GM18867 (cell line): Measurements from ENCODE around the gene FMN1.

Experiments used
- ATAC-seq: cut with Tn5 transposase; IDR thresholded peaks from one replicate; pipeline ENCODE4 v1.9.1; 2021; ENCODE audit warnings: mild to moderate bottlenecking, moderate library complexity; ENCODE audit not compliant: unreplicated experiment

The FMN1 gene

DNA sequence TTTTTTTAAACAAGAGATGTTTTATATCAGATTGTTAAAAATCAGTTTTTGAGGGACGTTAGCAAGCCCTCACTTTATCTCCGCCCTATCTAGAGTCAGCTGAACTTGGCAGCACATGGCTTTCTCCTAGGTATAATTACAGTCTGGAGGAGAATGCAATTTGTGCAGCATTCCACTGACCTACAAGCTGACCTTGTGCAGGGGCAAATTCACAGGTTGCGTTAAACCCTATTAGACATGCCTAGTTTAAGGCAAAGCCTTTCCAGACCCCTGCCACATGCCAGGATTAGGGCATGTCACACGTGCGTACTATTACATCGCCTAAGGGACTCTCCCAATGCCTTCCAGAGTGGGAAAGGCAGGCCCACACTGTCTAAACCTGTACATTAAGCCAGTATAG is 252.7 kb downstream of the FMN1 start:
- no peak for ATAC-seq

DNA sequence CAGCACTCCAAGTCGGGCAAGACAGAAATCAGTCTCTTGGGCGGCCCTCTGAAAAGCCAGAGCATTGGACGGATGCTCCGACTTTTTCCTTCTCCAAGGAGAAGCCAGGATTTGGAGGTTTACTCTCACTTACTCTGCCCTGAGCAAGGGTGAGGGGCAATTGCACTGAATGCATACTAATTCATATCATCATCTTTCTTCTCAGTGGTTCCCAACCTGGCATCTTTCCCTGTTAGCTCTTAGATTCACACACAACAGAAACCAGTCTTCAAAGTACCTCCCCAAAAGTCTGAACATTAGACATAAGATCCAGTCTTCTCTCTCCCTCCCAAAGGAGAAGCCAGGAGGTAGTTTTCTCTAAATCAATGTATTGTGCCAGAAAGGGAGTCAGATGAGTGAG is 257.5 kb downstream of the FMN1 start:
- ATAC-seq: no peak

DNA sequence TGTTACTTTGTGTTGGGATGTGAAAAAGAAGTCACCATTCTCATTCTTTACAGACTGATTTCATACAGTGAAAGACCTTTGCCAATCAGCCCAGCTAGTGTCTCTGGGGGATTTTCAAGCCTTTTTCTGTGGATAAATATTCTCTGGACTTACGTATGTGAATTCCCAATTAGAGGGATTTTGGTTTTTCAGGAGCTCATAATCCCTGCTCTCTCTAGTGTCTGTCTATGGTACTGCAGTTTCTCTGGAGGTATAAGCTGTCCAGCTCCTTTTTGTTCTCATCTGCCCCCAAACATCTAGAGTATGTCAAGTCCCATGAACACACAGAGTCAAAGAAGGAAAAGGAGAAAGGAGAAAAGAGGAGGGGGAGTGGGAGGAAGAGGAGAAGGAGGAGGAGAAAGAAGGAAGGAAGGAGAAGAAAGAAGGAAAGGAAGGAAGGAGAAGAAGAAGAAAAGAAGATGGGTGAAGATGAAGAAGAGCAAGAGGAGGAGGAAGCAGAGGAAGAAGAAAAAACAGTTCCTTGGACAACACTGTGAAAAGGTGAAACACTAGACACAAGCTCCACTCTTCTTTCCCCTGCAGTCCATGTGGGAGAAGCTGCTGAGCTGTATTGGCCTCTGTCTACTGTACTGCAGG is 258.1 kb downstream of the FMN1 start:
- no peak for ATAC-seq

DNA sequence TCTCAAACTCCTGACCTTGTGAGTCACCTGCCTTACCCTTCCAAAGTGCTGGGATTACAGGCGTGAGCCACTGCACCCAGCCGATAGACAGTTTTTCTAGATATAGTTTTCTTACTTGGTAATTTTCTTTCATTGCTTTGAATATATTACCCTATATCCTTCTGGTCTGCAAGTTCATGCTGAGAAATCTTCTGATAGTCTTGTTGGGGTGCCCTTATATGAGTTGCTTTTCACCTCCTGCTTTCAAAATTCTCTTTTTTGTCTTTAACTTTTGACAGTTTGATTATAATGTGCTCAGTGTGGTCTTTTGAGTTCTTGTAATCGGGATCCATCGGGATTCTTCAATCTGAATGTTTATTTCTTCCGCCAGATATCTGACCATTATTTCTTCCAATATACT is 259.4 kb downstream of the FMN1 start:
- ATAC-seq: no peak

DNA sequence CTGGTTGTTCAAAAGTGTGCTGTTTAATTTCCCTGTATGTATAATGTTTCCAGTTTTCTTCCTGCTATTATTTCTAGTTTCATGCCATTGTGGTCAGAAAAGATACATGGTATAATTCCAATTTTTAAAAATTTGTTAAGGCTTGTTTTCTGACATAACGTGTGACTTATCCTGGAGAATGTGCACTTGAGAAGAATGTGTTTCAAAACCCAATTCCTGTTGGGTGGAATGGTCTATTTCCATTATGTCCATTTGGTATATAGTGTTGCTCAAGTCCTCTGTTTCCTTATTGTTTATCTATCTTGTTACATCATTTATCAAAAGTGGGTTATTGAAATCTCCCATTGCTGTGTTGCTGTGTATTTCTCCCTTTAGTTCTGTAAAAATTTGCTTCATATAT is 261.3 kb downstream of the FMN1 start:
- ATAC-seq: no peak

DNA sequence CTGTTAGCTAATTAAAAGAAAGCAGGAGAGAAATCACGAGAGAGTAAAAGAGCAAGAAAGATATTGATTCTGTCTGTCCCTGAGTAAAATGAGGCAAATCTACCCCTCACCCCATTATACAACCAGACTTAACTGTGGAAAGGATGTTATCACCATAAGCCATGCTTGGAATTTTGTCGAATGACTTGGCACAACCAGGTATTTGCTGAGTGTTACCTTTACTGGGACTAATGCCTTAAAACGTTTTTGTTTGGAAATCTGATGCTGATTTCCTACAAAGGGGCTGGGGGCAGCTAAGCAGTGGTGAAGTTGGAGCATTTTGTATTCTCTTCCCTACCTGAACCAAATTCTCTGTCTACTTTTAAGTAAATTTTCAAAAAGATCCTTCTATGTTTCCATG is 265.6 kb downstream of the FMN1 start:
- ATAC-seq: no peak

DNA sequence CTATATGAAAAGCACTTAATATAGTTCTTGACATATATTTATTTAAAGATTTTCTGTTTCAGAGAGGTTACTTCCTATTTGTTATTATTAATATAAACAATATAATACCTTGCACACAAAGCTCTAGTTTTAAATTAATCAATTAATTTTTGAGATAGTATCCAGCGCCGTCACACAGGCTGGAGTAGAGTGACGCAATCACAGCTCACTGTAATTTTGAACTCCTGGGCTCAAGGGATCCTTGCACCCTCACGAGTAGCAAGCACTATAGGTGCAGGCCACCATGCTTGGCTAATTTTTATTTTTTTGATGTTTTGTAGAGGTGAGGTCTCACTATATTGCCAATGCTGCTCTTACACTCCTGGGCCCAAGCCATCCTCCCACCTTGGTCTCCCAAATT is 267.4 kb downstream of the FMN1 start:
- ATAC-seq: no peak

DNA sequence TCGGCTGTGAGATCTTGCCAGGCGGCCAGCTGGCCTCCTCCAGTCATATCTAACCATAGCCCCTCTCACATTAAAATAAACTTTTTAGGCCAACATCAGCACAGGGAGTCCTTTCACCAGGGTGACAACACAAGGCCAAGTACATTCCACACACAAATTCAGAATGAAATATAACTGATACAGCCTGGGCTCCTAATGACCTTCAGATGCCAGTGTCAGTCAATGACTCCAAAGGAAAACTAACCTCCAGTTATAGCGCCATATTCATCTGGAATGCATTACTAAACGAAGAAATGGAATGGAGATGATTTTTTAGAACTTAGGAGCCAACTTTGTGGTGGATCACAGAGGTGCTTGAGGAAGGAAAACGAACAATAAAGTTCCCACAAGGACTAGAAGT is 271.3 kb downstream of the FMN1 start:
- no peak for ATAC-seq

DNA sequence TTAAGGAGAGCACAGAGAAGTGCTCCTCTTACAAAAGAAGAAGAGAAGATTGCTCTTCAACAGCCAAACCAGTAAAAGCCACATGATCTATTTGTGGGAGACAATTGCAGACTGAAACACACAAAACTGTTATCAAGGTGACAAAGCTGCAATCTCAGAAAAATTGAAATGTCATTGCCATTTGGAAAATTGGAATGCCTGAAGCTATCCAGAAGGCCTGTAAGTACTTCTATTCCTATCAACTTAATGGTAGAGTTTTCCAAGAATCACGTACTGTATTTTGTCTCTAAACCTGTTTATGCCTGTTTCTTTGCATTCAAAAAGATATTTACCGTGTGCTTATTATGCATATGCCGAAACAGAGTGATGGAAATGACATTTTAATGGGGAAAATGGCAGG is 272.0 kb downstream of the FMN1 start:
- no peak for ATAC-seq

DNA sequence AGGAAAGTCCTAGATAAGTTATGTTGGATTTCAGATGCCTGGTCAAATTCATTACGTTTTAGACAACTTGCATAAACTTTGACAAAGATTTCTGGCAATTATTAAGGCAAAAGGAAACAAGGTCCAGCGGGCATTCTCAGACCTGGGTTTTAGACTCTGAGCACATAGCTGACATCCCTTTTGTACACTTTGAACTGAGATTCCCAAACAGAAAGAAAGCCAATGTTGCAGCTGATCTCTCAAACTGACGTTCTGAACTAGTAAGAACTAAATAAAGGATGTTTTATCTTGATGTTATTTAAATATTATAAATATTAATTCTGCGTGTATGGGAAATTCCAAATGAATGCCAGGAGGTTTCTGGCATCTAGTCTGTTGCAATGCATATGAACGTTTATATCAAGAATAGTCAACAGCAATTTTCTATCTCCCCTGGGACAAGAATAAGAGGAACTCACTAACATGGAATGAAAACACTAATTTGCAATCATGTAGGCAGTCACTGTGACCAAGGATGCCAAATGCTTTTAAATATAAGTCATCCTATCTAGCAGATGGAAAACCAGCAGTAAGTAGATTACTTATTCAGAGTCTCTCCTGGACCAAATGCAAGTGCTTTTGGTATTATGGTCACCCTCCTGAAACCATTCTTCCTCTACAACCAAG is 274.6 kb downstream of the FMN1 start:
- ATAC-seq: no peak

DNA sequence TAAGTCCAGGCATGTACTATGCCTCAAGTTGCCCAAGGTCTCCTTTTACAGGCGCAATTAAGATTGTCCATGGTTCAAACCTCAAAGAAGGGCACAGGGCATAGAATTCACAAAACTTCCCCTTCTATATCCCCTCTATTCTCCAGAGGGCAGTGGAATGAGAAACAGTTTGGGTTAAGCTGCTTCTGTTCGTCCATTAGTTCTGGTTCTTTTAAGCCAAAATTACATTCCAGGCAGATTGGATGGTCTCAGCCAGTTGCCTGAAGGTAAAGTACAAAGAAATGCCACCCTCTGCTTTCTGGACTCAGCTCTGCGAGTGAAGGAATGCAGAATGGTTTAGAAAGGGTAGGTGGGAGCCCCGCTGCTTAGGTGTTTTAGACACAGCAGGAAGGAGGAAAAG is 276.0 kb downstream of the FMN1 start:
- ATAC-seq: no peak

DNA sequence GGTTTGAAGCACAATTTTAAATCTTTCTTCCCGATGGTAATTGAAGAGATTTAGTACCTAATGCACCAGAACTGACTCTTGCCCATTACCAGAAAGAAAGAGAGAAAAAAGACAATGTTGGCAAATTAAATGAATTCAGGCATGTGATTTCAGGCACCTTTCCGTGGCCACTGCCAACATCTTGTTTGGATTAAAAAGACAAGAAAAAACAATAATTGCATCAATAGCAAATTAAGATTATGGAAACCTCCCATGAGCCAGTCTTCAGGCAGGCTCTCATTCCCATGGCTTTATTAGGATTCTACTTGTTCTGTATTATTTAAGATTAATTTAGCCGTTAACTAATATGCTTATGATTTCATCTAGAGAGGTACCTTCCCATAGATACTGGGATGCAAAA is 283.7 kb downstream of the FMN1 start:
- no peak for ATAC-seq

DNA sequence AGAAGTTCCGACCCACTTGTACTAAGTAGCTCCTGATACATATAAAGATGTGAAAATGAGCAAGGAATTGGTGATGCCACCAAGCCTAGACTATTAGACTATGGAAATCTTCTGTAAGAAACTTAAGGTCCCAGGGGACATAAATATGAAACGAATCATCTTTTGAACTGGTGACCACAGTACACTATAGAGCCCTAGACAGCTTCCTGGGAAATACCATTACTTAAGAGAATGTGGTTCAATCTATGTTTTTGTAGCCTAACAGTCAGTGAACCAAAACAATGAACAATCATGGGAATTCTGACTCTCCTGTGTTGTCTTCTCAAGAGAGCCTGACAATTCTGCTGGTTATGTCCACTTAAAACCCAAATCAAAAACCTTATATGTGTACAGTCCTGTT is 285.1 kb downstream of the FMN1 start:
- ATAC-seq: no peak

DNA sequence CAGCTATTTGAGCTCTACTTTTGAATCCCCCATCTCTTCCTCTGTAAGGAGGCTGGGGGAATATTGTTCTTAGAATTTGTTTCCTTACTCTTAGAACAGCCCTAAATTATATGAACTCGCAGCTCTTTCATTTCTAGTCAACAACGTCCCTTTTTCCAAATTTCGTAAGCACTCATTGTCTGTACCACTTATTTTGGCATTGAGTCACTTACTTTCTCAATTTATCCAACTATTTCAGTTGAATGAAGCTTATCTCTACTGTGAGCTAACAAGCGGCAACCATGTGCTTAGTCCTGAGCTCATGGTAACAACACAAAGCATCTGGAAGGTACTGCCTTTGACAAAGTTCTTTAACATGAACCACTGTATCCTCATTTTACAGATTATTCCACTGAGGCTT is 285.6 kb downstream of the FMN1 start:
- peak; percentile 11 for ATAC-seq

DNA sequence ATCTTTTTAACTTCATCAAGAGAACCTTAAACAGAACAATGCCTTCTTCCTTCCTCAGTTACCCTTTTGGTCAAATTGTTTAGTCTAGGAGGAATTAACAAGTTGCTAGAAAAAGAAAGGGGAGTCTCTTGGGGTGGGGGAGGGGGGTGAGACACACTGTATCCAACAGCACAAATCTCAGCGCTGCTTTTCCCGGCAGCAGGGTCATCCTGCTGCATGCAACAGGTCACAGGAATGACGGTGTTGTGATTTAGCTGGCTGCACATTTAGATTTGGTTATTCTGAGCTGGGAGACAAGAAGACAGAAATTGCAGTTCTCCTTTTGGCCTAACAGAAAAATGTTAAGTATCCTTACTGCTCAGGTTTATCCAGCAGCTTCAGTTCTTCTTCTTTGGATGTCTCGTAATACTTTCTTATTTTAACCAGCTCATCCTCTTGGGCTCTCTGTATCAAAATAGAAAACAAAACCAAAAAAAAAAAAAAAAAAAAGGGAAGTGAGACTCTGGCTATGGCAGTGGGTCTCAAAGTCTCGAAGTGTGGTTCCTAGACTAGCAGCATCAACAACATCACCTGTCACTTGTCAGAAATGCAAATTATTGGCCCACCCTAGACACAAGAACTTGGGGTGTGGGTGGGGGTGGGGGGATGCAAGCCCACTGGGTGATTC is 286.2 kb downstream of the FMN1 start:
- peak; percentile 89 for ATAC-seq

DNA sequence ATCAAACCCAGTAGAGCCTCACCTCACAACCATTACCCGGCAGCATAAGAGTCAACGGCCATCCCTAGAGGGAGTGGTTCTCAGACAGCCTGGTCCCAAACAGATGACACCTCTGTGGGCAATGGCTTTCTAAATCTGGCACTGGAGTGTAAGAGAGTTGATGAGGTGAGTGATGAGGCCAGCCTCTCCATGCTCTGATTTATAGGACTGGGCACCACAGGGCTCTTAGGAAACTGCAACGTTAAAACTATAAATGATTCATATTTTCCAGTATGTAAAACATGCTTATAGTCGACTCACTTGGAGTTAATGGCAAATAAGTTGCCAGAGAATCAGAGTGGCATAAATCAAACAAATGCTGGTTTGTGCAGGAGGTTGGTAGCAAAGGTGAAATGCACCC is 289.0 kb downstream of the FMN1 start:
- ATAC-seq: no peak

DNA sequence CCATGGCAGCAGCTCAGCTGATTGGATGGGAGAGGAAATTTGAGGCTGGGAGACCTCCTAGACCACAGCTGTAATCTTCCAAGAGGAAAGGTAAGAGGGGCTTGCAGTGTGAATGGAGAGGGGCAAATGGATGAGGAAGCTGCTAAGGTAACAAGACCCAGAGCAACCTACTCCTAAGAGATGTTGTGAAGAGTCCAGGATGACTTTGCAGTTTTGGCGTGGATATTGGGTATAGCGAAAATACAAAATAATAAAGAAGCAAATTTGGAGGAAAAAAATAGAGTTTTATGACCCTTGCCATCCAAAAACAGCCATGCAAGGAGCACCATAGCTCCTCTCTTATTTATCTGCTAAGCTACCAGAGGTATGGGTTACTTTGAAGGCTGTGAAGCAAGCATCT is 290.1 kb downstream of the FMN1 start:
- ATAC-seq: no peak

DNA sequence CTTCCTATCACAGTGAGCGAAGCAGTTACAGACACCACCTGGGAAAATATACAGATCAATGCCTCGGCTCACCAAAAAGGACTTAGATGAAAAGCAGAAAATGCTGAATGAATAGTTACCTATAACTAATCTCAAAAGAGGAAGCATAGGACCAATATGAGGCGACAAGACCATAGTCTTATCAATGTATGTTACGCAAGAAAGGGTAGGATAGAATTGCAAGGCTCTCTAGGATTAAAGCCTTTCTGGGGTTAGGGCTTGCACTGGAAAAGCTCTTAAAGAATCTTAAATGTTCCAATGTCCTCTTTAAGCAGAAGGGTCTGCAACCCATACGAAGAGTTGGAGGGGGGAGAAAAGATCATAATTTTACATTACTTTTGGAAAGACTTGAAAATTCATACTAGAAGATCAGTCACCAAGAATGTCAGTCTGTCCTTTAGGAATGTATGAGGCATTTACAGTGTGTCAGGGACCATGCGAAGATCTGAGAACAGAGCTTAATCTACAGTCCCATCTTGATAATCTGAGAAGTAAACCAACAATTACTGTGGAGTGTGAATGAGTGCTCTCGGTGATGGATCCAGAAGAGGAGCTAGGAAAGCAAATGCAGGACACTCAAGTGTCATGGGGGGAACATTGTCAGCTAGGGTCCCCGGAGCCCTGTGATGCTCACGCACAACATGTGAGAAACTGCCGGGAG is 290.8 kb downstream of the FMN1 start:
- no peak for ATAC-seq

DNA sequence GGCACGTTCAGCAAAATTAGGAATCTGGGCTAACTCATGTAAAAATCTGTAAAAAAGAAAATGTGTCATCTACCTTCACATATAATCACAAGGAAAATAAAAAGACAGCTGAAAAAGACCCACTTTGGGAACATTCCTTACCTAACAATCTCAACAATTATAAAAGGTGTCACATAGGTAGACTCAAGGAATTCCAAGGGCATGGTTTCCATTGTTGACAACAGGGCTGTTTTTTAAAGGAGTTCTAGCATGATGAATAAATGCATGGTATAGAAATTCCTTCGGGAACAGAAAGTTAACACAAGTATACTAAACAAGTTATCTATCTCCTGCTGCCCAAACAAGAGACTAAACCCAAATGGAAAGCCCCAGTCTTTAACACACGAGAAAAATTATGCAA is 292.5 kb downstream of the FMN1 start:
- no peak for ATAC-seq

DNA sequence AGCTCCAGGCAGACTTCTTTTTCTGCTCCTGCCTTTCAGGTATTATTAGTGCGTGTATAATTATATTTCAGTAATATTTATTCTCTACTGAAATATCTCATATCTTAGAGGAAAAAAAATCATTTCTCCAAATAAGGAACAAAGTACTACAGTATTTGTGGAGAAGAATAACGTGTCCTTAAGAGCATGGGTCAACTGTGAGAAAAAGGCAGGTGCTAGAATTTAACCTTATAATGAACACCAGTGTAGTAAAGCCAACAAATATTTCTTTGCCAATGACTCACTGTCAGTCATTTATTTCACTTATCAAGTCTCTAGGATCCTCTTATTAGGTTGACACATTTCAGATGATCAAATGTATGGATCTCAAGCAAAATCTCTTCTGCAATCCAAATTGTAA is 293.3 kb downstream of the FMN1 start:
- no peak for ATAC-seq

DNA sequence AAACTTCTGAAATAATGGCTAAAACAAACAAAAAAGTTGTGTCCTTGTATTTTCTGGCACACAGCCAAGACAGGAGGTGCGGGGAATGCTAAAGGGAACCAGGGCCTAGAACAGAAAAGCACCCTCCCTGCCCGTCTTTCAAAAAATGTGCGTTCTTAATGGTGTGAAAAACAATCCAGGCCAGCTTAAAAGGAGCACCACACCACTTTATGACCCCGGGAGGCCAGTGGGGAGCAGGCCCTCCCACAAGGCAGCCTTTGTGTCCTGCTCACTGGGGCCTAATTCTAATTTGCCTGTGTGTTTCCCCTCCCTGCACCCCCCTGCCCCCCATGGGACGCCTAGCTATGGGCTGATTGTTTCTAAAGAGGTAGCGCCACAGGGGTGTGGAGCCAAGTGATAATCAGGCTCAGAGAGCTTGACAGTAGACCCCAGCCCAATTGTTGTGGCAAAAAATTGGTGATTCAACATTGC is 295.4 kb downstream of the FMN1 start:
- ATAC-seq: no peak

DNA sequence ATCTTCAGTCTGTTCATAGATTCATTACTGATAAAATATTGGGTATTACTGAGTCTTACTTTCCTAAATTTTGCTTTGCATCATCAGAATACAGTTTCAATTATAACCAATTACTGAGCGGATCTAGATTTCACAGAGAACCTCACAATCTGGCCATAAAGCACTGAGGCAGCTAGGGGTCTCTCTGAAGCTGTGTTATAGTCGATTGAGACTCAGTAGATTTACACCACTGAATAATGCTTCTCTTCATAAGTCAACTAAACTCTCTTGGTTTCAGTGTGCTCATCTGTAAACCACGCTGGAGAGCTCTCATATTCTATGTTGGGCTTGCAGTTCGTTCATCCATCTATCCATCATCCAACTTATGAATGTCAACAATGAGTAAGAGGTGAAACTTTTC is 296.1 kb downstream of the FMN1 start:
- ATAC-seq: no peak
